ENCODE results near the gene SMTNL2.
"Not testable (repeated sequence)": the region's sequence is repeated elsewhere in the genome, so short reads cannot be mapped to it uniquely, and the experiment has no call there.

The SMTNL2 gene

DNA sequence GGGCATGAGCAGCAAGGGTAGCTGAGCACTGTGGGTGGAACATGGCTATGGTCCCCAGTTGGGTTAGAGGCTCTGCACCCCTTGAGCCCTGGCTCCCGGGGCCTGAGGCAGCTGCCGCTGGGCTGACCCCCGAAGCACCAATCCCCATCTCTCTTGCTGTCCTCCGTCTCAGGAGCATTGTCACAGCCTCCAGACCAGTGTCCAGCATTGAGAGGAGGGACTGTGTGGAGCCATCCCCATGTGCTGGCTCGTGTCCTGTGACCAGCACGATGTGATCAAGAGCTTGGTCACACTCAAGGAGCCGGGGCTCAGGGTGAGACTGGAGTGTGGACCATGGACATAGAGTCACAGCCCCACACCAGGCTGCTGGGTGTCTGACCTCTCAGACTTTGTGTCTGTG is 2.9 kb downstream of the SMTNL2 start:
- no peak for DNase-seq

DNA sequence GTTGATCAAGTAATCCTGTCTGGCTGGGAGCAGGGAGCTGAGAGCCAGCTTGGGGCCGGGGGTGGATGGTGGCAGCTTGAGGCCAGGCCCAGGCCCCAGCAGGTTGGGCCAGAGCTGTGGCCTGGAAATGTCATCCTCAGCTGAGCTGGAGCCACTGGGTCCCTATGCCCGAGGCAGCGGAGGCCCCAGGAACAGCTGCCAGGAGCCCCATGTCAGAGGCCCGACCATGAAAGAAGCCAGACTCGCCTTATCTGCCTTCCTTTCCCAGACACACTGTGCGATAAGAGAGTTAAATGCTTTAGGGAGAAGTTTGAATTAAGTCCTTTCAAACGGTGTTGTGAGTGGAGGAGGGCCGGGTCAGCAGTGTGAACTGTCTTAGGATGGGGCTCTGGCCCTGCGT is 3.5 kb downstream of the SMTNL2 start:
- no peak for DNase-seq

DNA sequence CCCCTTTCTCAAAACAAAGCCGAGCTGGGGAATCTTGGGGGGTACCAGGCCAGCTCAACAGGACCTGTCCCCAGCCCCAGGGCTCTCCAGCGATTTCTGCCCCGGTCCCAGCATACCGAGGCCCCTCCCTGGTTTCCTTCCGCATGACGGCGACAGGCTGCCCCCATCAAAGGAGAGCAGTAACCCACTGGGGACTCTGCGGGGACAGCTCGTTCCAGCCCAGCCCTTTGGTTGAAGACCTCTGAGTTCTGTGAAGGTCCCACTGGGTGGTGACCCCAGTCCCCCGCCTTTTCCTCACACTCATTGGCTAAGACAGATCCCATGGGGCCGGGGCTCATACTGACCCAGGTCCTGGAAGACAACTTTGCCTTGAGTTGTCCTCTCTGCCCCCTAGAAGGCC is 4.1 kb downstream of the SMTNL2 start:
- no peak for DNase-seq

DNA sequence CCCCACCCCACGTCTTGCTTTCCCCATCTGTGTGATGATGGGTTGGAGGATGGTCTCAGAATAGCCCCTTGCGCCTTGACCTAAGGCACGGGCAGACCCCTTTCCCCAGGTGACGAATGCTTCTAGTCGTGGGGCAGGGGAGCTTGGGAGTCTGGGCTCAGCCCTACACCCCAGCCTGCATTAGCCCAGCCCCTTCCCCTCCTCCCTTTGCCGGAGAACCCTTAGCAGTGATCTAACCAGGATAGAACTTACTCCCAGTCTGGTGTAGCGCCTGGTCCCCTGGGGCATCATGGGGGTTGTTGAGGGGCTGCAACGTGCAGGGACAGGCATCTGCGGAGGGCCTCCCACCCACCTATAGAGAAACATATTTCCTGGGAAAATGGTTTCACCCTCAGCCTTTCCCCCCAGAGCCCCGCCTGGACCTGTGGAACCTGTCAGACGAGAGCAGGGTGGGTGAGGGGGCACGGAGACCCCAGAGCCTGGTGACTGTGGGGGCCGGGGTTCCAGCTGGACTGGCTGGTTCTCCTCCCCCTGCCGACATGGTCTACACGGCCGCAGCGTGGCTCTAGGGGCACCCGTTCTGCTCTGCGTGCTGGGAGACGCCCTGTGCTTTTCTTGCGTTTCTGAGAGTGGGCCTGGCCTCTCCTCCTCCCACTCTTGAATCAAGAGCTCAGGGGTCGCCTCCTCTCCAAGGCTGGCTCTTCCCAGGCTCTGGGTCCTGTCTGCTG is 4.7 kb downstream of the SMTNL2 start:
- no peak for DNase-seq

DNA sequence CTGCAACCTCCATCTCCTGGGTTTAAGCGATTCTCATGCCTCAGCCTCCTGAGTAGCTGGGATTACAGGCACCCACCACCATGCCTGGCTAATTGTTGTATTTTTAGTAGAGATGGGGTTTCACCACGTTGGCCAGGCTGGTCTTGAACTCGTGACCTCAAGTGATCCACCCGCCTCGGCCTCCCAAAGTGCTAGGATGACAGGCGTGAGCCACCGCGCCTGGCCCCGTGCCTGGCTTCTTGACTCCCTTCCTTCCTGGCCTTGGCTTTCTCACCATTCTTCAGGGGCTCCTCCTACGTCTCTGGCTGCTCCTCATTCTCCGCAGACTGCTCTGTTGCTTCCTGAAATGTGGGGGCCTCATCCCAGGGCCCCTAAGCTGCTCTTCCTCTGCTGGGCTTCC is 5.7 kb downstream of the SMTNL2 start:
- not testable (repeated sequence) for DNase-seq

DNA sequence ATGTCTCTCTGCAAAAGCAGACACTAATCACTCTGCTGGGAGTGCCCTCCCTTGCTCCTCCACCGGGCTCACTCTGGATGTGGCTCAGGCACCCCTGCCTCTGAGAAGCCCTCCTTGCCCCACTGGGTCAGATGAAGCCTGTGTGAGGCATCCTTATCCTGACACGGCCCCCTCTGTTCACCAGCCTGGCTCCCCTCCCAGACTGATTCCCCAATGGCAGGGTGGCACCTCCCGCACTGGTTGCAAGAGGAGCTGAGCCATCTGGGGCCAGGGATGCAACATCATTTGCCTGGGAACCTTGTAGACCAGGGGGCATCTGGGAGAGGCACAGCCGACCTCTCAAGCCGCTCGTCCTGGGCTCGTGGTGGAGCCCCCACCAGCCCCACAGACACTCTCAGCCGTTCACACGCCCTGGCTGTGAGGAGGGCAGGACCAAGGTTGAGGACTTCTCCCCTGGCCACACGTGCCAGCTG is 6.7 kb downstream of the SMTNL2 start:
- DNase-seq, result no peak

DNA sequence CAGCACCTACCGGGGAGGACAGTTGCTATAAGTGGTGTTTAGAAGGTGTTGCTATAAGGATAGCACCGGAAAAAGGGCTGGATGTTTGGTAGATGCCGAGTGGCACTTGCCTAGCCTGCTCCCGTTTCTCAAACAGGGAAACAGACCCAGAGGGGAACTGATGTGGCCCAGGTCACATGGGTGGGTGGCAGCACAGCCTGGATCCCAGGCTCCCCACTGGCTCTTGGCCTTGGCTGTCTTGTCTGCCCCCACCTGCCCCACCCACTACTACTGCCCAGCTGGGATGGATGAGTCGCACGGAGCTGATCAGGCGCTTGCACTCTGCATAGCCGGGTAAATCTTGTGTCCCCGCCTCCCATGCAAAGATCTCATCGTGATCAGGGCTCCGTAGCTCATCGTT is 7.2 kb downstream of the SMTNL2 start:
- DNase-seq, result no peak

- DNase-seq, result no peak
These were observed 8.1 kb downstream of the SMTNL2 start for GRCh38 chr17:4592240-4593005.

- DNase-seq, result no peak
These were observed 8.7 kb downstream of the SMTNL2 start for GRCh38 chr17:4593021-4593421.

- DNase-seq, result no peak
These were observed 10.1 kb downstream of the SMTNL2 start for GRCh38 chr17:4594406-4594805.

DNA sequence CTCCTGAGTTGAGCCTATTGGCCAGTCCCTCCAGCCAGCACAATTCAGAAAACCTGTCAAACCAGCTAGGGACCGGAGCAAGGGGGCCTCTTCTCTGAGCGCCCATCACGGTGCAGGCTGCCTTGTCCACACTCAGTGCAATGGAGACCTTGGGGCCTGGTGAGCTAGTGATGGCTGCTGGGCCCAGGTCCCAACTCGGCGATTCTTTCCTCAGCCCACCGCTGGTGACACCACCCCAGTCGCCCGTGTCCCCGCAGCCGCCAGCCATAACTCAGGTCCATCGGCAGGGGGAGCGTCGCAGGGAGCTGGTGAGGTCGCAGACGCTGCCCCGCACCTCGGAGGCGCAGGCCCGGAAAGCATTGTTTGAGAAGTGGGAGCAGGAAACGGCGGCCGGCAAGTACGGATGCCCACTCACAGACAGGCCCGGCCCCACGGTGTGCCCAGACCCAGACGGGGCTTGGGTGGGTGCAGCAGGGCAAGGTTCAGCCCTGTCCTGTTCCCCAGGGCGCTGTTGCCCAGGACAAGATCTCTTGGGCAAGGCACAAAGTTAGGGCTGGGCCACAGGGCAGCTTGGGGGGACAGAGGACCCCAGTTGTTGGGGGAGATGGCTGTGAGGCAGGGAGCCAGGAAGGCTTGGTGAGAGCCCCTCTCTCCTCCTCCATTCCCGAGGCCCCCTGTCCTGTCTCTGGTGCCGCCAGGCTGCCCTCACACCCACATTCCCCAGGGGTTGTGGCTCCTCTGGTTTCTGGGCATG is 10.8 kb downstream of the SMTNL2 start:
- no peak for DNase-seq

DNA sequence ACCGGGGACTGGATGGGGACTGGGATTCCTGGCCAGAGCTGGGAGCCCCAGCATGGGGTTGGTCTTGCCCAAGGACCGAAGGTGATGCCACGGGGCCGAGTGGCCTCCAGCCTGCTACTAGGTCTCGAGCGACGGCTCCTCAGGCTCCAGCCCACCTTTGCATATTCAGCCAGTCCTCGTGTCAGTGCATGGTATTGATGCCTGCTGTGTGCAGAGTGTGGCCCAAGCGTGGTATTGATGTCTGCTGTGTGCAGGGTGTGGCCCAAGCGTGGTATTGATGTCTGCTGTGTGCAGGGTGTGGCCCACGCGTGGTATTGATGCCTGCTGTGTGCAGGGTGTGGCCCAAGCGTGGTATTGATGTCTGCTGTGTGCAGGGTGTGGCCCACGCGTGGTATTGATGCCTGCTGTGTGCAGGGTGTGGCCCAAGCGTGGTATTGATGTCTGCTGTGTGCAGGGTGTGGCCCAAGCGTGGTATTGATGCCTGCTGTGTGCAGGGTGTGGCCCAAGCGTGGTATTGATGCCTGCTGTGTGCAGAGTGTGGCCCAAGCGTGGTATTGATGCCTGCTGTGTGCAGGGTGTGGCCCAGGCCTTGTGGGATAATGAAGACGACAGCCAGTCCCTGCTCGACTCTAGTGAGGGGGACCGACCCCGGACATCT is 11.5 kb downstream of the SMTNL2 start:
- DNase-seq, result not testable (repeated sequence)

DNA sequence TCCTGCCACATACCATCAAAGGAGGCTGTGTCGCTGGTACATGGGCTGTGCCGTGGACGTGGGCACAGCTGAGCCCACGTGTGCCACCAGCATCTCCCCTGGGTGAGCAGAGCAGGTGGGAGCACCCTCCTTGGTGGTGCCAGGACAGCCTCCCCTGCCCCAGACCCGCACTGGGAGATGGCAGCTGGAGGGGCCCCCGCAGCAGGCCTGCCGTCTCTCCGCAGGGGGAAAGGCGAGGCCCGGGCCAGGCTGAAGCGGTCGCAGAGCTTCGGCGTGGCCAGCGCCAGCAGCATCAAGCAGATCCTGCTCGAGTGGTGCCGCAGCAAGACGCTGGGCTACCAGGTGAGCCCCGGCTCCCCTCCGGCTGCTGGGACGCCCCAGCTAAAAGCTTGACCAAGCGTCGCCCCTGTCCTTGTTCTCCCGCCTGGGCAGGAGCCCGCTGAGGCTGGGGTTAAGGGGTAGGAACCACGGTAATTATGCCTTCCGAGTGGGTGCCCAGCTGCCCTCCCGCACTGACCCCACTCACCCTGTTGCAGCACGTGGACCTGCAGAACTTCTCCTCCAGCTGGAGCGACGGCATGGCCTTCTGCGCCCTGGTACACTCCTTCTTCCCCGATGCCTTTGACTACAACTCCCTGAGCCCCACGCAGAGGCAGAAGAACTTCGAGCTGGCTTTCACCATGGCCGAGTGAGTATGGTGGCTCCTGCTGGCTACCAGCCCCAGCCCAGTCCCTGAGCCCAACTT is 12.5 kb downstream of the SMTNL2 start:
- DNase-seq, result no peak

- no peak for DNase-seq
These were observed 13.6 kb downstream of the SMTNL2 start for GRCh38 chr17:4597975-4598374.

DNA sequence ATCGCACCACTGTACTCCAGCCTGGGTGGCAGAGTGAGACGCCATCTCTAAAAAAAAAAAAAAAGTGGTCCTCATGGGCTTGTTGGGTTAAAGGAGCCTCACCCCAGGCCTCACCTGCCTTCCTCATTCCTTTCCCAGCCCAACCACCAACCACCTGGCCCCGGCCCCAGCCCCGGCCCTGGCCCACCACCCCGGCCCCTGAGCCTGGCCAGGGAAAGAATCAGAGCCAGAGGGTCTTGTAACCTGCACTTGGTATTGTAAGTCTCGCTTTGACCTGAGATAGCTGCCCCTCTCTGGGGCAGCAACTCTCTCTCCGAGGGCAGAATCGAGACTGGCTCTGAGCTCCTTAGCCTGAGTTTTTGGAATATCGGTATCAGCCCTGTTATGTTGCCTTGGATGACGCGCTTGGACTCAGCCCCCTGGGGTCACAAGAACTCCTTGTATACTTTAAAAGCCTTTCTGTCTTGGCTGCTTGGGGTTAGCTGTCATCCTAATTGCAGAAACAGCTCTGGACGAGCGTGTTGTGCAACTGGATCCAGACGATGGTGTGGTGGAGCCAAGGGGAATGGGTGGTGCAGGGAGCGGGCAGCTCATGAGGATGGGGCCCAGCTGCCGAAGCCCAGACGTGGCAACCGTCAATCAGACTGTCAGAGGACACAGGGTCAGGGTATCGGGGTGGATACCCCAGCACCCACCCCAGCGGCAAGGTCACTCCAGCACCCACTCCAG is 14.6 kb downstream of the SMTNL2 start:
- no peak for DNase-seq

DNA sequence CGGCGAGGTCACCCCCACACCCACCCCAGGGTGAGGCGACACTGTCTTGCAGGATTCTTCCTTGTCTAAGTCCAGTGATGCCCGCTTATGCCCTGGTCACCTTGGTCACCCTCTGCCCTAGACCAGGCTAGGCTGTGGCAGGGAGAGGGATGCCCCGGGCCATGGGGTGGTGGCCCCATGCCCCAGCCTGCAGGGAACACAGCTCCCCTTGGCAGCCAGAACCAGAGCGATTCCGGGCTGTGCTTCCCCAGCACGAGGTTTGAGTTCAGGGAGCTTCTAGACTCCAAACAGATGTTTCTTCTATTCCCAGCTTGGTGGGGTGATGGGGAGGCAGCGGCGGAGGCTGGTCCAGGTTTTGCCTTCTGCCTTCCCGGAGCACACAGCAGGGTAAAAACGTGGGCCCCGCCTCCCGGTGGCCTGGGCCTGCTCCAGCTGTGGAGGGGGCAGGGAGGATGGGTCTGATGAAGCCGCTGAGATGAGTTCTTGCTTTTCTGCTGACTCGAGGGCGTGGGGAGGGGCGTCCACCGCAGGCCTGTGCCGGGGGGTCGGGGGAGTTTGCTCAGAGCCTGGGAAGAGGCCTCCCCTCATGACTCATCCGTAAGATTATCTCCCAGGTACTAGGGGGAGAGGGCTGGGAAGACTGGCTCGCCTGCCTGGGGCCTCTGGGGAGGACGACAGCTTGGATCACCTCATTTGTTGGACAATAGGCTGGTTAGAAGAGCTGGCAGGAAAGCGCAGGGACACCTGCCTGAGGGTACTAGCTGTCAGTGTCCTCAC is 15.4 kb downstream of the SMTNL2 start:
- no peak for DNase-seq

DNA sequence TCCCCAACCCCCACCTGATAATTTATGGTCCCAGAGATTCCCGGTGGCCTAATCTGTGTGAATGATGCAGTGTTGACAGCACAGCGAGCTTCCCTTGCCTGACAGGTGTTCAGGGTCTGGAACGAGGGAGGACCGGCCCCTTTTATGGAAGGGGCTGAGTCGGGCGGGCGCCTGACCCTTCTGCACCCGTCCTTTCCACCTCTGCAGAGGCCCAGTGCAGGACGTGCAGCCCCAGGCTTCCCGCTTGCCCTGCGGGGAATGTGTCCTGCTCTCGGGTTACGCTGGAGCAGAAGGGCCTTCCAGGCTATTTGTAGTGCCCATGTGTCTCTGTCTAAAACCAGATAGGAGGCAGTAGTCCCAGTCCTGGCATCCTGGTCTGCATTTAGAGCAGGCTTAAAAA is 16.2 kb downstream of the SMTNL2 start:
- no peak for DNase-seq

- DNase-seq, result no peak
These were observed 17.0 kb downstream of the SMTNL2 start for GRCh38 chr17:4601326-4601725.

GRCh38 chr17:4602041-4602440 is 17.7 kb downstream of the SMTNL2 start:
- DNase-seq, result no peak

- no peak for DNase-seq
These were observed 19.8 kb downstream of the SMTNL2 start for GRCh38 chr17:4604111-4604644.
